Measurements from ENCODE around the gene ANTXR1.

The ANTXR1 gene

DNA sequence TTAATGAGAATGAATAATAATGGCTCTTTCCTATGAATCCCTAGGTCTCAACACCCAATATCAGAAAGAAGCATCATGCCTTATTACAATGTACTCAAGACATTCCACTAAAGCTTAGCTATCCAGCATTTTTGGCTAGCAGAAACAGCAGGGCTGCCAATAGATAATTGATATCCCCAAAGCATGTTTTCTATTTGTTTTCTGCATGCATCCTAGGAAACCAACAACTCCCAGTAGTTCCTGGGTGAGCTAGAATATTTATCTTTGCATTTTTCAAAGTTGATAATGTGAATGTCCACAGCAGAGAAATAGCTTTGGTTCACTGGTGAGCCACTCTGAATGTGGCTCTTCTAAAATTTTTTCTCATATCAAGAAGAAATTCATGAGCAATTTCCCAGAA is 5.8 kb upstream of the ANTXR1 start:
- no peak for DNase-seq

DNA sequence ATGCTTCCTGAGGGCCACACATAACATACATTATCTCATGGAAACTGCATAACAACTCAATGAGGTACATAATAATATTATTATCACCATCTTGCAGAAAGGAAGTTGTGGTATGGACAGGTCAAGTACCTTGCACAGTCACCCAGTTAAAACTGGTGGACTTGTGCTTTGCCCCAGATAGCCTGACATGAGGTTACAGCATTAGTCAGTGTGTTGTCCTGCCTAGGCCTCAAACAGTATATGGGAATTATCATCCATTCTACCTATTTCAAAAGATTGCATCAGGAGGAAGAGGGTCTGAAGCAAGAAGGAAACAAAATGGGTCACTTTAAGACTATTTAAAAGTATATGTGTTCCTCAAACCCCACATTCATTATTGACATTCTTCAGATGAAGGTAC is 5.4 kb upstream of the ANTXR1 start:
- DNase-seq, result no peak

DNA sequence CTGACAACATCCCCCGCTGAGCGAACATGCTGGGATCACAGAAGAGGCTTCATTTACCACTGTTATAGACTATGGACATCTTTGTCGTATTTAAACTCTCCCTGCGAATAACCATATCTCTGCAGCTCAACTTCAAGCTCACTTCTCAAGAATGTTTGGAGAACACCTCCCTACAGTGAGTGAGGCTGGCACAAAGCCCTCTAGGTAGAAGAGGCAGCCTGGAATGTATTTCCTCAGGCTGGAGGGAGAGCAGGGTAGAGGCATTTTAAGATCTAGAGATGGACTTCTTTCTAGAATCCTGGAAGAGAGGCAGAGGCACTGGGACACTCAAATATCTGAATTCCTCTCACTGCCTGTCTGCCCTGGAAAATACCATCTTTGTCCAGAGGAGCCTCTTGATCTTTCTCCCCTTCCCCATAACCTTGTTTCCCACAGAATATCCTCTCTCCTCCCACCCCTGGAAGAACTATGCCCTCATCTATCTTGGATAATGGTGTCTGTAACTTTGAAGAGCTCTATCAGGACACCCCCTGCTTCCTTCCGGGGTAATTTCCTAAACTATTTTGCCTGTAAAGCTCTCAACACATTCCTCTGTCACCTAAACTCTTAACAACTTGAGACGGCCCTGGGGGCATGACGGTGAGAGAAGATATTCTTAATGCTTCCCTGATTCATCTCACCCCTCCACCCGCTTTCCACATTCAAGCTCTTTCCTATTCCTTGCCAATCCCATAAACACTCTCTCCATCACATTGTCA is 2.4 kb upstream of the ANTXR1 start:
- DNase-seq, result no peak

DNA sequence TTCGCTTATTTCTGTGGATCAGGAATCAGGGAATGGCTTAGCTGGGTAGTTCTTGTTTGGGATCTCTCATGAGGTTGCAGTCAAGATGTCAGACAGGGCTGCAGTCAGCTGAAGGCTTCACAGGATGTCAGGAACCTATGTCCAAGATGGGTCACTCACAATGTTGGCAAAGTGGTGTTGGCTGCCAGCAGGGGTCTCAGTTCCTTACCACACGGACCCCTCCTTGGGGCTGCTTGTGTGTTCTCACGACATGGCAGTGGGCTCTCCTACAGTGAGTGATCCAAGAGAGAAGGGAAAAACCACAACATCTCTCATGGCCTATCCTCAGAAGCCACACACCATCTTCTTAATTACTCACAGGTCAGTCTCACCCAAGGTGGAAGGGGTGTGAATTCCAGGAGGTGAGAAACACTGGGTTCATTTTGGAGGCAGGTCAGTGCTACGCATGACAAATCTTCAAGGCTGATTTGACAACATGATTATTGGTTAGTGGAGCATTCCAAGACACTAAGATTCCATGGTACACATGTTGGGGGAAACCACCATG is 1.3 kb upstream of the ANTXR1 start:
- DNase-seq, result no peak

DNA sequence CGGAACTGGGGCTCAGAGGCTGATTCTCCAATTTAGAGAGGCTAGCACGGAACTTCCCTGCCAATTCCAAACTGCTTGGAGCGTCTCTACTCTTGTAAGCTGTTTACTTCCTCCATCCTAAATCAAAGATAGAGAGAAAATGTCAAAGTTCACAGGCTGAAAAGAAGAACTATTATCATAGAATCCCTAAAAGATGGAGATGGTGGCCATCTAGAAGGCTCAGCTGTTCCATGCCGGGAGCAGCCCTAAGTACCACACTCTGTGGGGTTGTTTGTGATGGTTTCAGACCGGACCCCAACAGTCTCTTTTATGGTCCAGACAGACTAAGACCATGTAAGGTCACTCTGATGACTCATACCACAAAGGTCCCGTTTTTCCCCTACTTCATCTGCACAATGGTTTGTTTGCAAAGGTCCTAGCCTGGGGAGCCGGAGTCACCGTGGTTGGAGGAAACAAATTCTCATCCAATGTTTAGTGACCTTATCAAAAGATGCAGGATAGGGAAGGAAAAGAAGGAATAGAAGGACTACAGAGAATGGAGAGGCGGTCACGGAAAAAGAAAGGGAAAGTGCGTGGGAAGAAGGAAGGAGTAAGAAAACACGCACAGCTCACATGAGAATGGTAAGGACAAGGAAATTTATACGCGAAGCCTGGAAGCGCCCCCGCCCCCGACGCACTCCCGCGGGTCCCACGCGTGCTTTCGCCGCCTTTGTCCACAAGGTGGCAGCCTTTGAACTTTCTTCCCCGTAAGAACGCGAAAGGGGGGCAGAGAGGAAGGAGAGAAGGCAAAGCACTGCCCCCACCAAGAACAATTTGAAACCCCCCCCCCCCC is 453 bp upstream of the ANTXR1 start:
- DNase-seq, result peak; percentile 69

DNA sequence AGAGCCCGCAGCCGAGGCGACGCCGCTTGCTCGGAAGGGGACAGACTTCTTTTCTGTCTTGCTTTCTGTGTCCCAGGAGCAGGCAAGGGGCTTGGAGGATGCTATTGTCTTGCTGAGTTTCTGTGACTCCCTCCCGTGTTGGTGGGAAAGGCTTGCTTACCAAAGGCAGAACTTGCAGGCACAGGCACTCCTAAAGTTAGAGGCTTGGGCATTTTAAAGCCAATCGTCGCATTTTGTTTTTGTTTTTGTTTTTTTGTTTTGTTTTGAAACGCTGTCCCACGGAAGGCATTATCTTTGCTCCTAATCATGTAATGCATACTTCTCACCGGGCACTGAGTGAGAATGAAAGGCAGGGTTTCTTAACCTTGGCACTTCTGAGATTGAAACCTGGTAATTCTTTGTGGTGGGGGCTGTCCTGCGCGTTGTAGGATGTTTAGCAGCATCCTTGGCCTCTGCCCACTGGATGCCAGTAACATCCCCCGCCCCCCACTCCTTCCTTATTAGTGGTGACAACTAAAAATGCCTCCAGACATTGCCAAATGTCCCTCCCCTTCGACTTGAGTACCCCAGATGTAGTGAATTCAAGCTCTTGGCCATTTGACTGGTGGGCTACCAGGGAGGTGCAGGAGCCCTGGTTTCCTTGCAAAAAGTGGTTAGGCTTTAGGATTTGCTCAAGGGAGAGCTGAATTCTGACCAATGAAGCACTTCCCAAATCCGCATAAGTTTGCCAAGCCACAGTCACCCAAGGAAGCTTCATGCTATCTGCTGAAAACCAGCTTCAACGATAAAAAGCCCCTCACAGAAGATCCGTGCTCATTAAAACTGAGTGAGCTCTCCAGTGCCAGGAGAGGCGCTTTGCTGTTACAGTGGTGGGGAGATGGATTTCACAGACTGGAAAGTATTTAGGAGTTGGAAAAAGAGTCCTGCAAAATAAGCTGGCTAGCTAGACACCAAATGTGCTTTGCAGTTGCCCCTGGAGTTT is 1.2 kb downstream of the ANTXR1 start:
- DNase-seq, result no peak

DNA sequence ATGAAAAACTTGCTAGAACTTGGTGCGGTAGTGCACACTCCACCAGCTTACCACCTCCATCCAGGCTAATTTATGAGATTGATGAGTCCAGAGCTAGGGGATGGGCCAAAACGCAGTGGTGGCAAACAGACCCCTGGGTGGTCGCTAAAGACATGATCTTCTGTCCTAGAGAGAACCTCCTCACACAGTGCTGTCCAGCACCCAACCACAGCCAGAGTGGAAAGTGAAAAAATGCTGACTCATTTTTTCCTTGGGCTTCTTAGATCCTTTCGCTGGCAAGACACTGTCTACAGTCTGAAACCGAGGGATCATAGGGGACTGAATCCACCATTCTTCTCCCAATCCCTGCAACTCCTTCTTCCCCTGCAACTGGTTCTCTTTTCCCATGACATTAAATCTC is 4.1 kb downstream of the ANTXR1 start:
- no peak for DNase-seq

DNA sequence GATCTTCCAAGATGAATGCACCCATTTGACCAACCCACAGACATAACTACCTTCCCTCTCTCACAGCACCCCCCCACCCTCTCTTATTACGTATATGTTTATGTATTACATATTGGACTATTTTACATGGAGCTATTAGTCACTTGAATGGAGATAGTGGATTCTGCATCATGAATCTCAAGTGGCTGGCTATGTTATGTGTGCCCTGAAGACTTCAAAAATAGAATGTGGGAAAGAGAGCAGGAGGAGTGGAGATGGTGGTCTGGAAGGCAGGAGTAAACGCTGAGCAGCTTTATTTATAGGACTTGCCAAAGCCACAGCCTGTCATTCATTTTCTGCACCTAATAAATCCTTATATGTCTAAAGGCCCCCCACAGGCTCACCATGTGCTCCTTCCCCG is 4.9 kb downstream of the ANTXR1 start:
- DNase-seq, result no peak

DNA sequence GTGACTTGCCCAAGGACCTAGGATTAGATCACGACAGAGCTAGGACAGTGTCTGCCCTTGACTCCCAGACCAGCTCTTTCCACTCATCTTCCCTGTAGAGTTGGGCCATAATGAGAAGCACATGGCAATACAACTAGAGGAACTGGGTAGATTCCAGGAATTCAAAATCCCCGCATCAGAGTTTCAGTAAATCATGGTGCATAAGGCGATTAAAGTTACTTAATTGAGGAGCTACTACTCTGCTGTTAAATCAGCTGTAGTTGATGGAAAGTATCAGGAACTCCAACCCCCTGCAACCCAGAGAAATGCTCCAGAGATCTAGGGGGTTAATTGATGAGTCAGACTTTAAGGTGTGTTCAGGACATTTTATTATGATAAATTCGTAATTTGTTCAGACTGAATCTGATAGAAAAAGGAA is 5.7 kb downstream of the ANTXR1 start:
- no peak for DNase-seq

DNA sequence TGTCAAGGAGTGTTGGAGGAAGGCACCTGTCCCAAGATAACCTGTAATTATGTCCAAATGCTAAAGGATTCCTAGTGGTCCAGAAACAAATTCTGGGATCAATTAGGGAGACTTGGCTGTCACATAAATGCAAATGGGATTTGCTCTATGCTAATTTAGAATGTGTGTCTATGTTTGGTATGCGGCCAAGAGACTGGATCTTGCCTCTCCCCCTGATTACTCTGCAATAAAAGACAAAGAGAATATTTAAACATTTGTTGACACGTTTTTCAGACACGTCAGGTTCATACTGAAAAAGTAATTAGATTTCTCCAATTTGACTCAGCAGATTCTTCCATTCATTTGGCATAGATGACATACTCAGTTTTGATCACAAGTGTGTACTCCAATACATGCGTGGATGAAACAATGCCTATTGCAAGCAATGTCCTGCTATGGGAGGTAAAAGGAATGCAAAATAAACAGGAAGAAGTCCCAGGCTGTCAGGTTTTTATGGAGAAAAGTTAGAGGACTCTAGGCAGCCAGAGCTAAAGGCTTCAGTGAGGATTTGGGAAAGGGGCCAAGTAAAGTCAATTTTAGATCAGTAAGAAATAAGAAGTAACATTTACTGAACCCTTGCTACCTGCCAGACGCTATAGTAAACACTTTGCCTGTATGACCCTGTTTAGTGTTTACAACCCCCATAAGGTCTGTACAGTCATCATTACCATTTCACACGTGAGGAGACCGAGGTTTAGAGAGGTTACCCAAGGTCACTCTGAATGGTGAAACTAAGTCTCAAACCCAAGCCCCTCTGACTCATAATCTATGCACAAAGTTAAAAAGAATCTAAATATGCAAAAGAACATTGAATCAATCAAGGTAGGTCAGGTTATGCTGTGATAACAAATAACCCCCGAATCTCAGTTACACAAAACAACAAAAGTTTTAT is 7.8 kb downstream of the ANTXR1 start:
- no peak for DNase-seq

DNA sequence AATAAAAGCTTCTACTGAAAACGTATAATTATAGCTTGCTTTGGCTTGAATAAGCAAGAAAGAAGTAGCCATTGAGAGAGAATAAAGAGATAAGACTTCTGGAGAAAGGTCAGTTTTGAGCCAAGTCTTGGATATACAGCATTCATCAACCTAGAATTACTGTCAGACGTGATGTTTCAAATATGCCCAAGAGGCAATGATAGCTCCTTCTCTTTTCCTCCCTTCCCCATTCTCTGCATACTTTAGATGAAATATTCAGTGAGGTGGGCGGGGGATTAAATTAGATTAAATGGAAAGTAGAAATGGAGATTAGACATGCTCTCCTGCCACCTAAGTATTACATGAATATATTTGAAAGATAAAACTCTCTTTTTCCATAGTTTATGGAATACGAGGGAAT is 8.7 kb downstream of the ANTXR1 start:
- no peak for DNase-seq

DNA sequence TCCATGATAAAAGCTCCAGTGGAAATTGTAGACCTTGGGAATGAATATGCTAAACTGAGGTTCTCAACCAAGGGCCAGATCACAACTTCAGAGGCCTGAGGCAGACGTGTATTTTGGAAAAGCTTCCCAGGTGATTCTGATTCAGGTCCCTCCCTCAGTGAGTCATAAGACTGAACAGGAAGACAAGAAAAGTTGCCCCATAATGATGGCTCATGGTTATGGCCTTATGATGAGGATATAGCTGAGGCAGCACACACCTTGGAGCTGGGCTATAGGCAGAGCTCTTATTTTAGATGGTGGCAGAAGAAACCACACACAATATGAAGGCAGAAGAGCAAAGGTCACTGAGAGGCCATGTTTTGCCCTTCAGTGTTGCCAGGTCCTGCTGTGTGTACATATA is 9.6 kb downstream of the ANTXR1 start:
- no peak for DNase-seq

DNA sequence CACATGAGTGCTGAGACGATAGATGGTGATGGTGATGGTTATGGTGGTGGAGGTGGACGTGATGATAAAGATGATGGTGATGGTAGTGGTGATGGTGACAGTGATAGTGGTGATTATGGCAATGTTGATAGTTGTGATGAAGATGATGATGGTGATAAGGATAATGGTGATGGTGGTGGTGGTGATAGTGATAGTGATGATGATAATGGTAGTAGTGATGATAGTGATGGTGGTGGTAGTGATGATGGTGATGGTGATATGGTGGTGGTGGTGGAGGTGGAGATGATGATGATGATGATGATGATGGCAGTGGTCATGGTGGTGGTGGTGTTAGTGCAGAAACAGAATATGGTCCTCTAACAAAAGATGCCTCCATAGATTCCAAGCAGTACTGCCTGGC is 10.3 kb downstream of the ANTXR1 start:
- DNase-seq, result no peak

DNA sequence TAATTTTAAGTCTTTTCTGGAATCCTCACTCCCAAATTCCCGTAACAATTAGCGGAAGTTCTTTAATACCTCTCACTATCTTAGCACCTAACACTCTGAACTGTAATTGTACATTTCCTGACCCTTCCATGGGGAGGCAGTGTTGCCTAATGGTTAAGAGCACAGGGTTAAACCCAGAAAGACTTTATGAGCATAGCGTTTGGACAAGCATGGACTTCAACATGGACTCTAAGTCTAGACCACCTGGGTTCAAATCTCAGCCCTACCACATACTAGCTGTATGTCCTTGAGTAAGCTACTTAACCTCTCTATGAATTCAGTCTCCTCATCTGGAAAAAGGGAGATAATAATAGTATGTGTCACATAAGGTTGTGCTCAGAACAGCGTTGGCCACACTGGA is 13.0 kb downstream of the ANTXR1 start:
- DNase-seq, result no peak

DNA sequence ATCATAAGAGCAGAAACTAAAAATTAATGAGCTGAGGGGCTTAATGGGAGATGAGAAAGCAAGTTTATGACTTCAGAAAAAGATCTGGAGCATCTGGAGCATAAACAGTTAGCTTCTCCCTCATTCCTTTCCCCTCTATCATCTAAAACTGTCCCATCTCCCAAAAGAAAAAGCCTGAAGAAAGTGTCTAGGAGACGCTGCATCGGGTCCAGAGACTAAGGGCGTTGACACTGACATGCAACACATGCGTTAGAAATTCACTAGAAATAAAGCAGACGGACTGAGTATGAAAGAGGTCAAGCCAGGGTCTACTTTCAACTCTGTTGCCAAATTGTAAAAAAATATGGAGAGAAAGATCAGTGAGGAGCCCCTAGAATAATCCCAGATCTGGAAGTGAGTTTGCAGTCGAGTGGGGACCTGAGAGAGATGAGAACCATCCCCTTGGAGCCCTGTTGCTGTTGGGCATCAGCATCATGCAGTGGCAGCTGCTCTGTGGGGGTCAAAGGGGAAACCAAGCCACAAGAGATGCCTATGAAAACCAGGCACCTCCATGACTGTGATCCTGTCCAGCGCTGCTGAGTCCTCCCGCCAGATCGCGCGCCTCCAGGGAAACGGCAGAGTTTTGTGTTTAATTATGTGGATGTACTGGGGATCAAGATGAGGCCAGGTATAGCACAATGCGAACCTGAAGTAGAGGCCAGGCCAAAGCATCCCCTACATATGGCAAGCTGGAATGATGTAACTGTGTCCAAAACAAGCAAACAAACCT is 13.9 kb downstream of the ANTXR1 start:
- no peak for DNase-seq

DNA sequence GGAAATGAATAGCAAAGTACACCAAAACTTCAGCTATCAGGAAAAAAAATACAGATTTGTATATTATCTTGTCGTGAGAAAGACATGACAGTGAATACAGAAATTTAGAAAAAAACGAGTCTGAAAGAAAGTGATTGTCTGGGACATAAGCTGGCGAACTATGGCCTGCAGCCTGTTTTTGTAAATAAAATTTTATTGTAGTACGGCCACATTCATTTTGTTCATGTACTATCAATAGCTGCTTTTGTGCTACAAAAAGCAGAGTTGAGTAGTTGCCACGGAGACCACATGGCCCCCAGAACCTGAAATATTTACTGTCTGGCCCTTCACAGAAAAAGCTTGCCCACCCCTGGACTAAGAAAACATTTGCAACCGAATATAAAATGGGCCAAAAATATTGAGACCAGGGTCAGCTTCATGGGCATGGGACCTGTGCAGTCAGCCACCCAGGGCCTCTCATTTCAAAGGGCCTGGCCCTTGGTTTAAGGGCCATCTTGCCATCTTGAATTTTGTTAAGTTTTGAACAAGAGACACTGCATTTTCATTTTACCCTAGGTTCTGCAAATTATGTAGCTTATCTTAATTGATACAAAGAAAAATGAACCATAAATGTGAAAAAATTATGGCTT is 17.9 kb downstream of the ANTXR1 start:
- no peak for DNase-seq

DNA sequence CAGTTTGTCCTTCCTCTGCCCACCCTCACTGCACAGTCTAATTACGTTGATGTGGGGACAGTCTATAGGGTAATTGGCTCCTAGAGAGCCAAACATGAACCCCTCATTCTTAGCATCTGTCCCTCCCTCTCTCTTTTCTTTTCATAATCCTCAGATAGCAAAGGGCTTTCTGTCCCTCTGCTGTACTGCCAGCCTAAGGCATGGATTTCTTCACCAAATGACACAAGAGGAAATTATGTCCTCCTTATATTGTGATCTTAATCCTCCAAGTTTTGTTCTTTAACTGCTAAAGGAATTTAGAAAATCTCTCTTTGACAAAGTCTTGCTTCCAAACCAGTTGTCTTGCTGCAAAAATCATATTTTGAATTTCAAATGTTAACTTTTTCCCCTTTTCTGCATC is 18.5 kb downstream of the ANTXR1 start:
- no peak for DNase-seq

DNA sequence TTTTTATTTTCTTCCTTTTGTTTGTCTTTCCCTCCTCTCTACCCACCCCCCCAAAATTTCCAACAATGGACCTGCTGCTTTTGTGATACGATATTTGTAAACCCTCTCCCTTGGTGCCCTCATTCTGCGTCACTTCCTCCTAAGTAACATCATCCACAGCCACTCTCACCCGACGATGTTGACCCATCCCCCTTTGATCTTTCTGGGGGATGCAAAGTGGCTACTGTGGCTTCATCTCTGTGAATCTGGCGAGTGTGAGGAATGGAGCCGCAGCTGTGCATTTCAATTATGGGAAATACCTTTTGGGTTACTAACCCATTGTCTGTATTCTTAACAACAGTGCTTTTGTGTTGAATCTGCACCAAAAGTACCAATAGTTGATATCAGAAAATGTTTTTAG is 19.4 kb downstream of the ANTXR1 start:
- DNase-seq, result no peak

DNA sequence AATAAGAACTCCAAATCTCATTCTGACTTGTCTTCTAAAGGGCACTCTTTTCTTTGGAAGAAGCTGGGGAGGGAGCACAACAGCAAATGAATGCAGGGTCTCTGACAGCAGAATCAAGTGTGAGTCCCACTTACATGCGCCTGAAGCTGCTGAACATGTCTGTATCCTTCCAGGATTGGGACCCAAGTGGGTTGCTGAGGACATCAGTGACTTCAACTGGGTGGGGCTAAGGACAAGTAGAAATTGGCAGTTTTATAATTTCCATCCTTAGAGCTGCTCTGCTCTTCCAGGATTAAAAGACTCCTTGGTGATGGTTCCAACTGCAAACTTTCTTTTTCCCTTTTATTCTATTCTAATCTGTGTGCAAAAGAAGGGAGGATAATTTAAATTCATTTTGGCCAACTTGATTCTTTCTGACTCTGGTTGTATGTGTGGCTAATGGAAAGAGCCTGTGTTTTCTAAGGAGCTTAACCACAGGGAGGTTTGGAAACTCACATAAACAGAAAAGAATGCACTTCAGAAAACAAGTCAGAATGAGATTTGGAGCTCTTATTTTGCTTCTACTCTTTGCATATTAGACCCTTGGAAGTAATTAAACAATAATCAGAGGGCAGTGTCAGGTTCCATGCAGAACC is 20.6 kb downstream of the ANTXR1 start:
- no peak for DNase-seq

DNA sequence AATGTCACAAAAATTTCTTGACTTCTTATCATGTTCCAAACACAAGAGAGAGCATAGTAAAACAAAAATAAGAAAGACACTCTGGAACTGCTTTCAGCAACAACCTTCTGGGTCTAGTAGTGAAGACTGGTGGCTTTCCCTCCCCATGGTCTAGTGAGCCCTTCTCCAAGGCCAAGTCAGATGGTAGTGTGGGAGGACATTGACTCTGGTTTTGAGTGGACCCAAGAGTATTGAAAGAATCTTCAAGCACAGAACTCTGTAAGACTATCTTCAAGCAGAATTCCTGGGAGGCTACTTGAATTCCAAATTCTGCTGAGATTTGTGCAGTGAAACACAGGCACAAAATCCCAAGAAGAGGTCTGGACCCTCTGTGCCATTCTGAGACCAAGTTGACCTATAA is 21.1 kb downstream of the ANTXR1 start:
- DNase-seq, result no peak

Data from T1000 (cell line).